HG03354 (cell line): ENCODE measurements around the gene TBC1D7.
"Not testable (repeated sequence)": the region's sequence is repeated elsewhere in the genome, so short reads cannot be mapped to it uniquely, and the experiment has no call there.

Experiments used
- ATAC-seq: cut with Tn5 transposase; IDR thresholded peaks from one replicate; pipeline ENCODE4 v1.9.1; 2021; ENCODE audit warnings: mild to moderate bottlenecking; ENCODE audit not compliant: unreplicated experiment, poor library complexity, severe bottlenecking

Gene TBC1D7

GRCh38 chr6:13328875-13329183 is 492 bp upstream of the TBC1D7 start:
- peak; percentile 4 for ATAC-seq

- ATAC-seq: no peak
These were observed 654 bp downstream of the TBC1D7 start for GRCh38 chr6:13327691-13328075.

GRCh38 chr6:13326031-13326586 is 2.2 kb downstream of the TBC1D7 start:
- ATAC-seq: not testable (repeated sequence)

GRCh38 chr6:13319891-13320564 is 8.3 kb downstream of the TBC1D7 start:
- no peak for ATAC-seq

GRCh38 chr6:13318821-13319220 is 9.5 kb downstream of the TBC1D7 start:
- ATAC-seq: no peak

GRCh38 chr6:13315896-13316295 is 12.4 kb downstream of the TBC1D7 start:
- ATAC-seq: no peak

DNA sequence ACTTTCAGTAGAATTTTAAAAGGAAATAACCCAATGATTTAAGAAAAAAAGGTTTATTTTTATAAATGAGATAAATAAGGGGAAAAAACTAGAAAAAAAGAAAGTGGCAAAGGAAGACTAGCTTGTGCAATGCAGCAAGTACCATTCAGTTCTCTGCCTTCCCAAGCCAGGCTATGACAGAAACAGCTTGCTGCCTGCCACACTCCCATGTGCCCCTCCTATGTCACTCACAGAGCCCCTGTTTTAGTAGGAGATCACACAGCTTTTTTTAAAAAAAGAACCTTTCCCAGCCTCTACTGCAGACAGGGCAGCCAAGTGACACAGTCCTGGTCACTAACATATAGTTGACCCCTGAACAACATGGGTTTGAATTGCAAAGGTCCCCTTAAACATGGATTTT is 13.5 kb downstream of the TBC1D7 start:
- ATAC-seq: no peak

DNA sequence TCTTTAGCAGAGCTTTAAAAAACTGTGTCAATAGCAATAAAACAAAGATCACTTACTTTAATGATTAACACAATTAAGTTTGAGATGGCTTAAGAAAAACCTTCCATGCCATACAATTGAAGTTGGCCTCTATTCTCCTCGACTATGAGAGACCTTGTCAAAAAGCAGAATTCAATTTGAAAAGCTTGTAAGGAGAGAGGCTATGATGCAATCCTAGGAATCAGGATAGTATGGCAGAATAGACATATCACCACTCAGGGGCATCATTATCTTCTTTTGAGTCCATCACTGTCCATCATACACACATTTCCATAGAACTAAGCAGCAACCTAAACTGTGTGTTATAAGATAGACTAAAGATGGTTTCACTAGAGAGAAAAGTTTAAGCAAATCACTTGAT is 17.2 kb downstream of the TBC1D7 start:
- no peak for ATAC-seq

DNA sequence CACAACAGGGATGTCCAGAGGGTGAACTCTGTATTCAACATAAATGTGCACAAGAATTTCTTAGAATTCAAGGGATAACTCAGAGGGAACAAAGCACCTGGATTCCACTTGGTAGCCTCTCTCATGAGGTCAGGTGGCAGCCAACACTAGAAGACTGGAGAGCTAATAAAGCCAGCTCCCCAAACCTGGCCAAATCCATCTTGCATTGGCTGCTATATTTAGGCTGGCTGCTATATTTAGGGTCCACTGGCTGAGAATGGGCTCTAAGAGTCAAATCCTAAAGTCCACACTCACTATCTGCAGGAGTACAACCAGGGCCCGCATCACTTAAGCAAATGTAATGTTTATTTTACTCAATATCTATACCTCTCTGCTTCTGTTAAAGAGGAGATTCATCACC is 20.0 kb downstream of the TBC1D7 start:
- no peak for ATAC-seq

DNA sequence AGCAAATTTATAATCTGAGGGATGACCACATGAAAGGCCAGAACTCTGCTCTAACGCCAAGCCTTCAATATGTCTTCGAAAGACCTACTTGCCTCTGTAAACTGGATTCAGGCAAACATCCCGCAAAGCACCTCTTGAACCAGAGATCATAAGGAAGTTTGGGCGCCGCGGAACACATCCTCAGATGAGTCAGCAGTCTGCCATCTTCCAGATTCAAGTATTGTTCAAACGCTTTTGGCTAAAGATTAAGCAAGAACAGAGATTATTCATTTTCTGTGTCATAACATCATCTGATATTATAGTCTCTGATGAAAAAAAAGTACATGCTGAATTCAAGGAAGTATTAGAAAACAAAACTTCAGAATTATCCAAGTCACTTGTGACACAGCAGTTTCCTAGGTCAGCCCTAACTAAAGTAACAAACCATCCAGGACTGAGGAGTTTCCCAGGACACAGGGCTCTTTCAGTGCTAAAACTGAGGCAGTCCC is 20.8 kb downstream of the TBC1D7 start:
- ATAC-seq: no peak

GRCh38 chr6:13305791-13306190 is 22.5 kb downstream of the TBC1D7 start:
- ATAC-seq: no peak

GRCh38 chr6:13305288-13305687 is 23.0 kb downstream of the TBC1D7 start:
- no peak for ATAC-seq

GRCh38 chr6:13304580-13305260 is 23.6 kb downstream of the TBC1D7 start:
- ATAC-seq: peak; percentile 50

- no peak for ATAC-seq
These were observed 24.2 kb downstream of the TBC1D7 start for GRCh38 chr6:13304101-13304500.

DNA sequence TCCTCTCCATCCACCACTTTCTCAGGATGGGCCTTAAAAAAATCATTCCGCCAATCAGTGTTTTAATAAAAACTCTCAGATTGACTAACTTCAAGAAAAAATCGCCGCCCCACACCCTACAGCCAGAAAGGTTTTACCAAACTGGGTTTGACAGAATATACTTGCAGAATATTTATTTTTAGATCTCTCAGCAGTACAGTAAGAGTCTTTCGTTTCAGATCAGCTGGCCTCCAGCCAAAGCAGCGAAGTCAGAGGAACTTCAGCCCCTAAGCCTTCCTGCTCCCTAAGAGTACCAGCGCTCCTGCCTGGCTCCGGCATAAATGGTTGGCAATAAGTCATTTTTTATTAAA is 24.7 kb downstream of the TBC1D7 start:
- ATAC-seq: peak; percentile 50

- peak; percentile 65 for ATAC-seq
These were observed 25.3 kb downstream of the TBC1D7 start for GRCh38 chr6:13302751-13303667.

DNA sequence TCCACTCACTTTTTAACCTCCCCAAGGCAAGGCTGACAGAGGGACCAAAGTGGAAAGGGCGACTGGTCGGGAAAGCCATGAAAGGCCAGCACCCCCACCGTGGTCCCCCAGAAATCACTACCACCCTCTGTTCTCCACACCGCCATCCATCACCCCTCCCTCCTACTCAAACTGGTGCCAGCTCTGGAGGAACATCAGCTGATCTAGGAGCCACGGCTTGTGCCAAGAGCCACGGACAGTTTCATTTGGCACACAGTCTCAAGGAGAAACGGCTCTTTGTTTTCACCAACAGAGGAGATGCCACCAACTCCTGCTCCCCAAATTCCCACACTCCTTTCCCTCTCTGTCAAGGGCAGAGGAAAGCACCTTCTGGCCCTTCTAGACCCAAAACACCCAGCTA is 26.0 kb downstream of the TBC1D7 start:
- ATAC-seq: no peak

- no peak for ATAC-seq
These were observed 27.4 kb downstream of the TBC1D7 start for GRCh38 chr6:13300643-13301590.

GRCh38 chr6:13299918-13300317 is 28.4 kb downstream of the TBC1D7 start:
- ATAC-seq: no peak
